HG03439 (cell line): Measurements from ENCODE around the gene RALGPS1.

Experiments
- ATAC-seq: cut with Tn5 transposase; IDR thresholded peaks from one replicate; pipeline ENCODE4 v1.9.1; 2021; ENCODE audit warnings: mild to moderate bottlenecking, moderate library complexity; ENCODE audit not compliant: unreplicated experiment

The RALGPS1 gene

GRCh38 chr9:127182901-127183746, 268.5 kb downstream of the RALGPS1 start:
- no peak for ATAC-seq

GRCh38 chr9:127183814-127184582, 269.4 kb downstream of the RALGPS1 start:
- ATAC-seq: peak; percentile 60

DNA sequence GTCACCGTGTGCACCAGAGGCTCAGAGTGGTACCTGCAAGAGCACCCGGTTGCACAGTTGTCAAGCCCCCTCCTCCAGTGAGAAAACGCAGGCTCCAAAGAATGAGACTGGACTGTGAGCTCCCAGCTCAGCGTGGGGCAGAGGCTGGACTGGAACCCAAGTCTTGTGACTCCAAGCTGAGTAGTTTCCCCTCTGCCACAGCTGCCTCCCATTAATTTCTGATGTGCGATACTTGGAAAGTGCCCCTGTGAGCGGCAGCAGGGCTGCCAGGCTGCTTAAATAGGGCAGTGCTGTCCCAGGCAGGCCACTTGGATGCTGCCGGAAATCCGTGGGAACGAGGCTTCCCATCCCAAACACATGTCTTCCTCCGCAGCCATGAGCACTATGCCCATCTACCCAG, 270.1 kb downstream of the RALGPS1 start:
- no peak for ATAC-seq

DNA sequence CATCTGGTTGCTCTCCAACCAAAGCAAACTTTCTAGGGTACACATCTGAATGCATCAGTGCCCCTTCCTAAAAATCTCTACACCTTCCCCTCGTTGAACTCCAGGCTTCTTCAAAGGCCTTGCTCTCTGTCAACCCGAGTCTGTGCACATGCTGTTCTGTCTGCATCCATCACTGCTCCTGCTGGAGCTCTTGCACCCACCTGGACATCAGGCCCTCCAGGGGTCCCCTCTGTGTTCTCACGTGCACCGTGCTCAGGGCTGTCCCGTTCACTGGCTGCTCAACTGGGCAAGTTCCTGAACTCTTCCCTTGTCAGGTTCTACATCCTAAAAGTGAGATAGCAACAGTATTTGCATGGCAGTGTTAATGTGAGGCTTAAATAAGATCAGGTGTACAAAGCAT, 270.6 kb downstream of the RALGPS1 start:
- no peak for ATAC-seq

DNA sequence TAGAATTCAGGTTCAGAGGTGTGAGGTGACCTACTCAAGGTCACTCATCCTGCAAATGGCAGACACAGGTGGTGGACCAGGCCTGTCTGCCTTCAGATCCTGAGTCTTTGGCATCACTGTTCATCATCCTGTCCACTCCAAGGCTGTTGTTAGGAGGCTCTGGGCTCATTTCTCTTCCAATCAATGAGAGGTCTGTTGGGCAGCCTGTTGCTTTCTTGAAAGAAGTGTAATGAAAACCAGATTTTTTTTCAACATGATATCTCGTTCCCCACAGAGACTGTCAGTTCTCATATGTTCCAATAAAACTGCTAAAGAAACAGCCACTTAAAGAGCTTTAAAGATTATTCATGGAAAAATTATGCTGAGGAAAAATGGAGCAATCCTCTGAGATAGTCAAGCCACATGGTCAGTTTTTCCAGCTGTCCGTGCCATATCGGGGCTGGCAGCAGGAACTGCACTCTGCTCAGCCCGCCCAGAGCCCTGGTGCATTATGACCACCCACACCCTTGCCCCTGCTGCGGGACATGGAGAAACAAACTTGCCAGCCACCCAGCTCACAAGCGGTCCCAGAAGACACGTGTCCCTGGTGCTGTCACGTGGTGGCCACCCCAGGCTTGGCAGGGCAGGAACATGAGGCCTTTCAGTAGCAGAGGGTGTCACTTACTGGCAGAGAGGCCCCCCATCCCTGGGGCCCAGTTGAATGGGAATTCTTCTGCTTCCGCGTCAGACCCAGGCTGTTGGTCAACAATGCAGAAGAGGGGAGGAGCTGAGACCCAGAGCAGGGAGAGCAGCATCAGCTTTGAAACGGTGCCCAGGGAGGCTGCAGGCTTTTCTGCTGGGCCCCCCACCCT, 271.6 kb downstream of the RALGPS1 start:
- ATAC-seq: no peak

DNA sequence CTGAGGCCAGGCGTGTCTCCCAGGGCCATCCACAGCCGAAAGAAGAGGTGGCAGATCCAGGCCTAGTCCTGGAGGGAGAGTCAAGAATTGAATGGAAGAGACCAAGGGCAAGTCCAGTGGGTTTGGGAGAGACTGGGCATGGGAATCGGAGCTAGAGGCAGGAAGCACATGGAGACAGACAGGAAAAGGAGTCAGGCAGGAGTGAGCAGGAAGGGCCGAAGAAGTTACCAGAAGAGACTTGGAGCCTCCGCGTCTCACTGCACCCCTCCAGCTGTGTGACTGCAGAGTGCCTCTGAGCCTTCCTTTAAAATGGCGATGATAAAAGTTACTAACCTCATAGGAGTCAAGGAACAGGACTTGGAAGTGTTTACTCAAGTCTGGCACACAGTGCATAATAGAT, 272.2 kb downstream of the RALGPS1 start:
- no peak for ATAC-seq

DNA sequence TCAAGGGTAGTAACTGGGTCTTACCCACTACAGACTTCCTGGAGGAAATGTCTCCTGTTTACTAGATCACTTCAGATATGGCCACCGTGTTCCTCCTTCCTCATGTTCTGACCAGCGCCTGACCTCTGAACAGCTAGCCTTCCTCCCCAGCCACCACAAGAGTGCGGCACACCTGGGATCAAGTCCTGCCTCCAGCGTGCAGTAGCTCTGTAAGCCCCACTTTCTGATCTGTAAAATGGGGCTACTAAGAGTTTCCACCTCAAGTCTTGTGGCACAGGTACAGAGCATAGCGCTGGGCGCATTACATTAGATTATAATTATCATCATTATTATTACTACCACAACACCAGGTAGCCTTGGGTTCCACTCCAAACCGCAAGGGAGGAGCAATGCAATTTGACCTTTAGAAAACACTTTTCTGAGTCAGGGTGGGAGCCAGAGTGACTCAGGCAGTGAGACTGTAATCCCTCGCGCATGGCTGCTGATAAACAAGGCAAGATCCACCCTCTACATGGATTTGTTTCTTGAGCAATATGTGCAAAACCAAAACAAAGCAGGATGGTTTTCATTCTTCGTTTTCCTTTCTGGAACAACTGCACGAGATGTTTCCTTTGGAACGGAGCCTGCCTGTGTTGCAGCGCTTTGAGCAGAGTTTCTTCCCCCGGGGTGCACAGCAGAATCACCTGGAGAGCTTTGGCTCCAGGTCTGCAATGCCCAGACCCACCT, 272.8 kb downstream of the RALGPS1 start:
- ATAC-seq: no peak

- ATAC-seq: no peak
Observed at GRCh38 chr9:127188396-127188795, 273.8 kb downstream of the RALGPS1 start.

DNA sequence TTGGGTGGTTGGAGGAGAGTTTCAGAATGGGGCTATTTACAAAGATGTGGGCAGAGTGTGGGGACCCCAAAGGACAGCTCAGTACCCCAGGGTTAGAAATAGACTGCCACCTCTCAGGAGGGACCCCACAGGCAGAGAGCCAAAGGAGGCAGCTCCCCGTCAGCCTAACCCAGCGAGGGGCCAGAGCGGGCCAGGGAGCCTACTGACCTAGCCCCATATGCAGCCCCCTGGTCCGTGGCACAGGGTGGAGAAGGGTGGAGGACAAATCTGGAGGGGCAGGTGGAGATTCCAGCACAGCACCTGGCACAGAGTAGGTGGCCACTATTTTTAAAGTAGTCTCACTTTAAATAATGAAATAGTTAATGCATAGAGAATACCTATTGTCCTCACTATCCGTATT, 275.0 kb downstream of the RALGPS1 start:
- no peak for ATAC-seq

- ATAC-seq: no peak
Observed at GRCh38 chr9:127192744-127193143, 278.2 kb downstream of the RALGPS1 start.

DNA sequence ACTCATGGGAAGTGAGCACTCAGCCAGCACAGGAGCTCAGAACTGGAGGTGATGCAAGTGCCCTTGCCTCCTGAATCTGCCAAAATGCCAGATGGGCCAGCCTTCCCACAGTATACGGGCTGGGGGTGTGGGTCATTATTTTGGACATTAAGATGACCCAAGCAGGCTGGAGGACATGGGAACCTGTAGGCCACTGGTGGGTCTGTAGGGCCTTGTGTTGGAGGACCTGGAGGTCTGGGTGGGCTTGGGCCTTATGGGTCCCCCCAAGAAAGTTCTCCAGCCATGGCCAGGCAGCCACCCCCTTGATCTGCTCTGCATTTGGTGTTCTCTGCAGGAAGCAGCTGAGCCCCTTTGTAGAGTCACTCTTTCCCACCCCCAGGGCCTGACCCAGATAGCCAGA, 278.9 kb downstream of the RALGPS1 start:
- no peak for ATAC-seq

- ATAC-seq: no peak
Observed at GRCh38 chr9:127194881-127195713, 280.5 kb downstream of the RALGPS1 start.

DNA sequence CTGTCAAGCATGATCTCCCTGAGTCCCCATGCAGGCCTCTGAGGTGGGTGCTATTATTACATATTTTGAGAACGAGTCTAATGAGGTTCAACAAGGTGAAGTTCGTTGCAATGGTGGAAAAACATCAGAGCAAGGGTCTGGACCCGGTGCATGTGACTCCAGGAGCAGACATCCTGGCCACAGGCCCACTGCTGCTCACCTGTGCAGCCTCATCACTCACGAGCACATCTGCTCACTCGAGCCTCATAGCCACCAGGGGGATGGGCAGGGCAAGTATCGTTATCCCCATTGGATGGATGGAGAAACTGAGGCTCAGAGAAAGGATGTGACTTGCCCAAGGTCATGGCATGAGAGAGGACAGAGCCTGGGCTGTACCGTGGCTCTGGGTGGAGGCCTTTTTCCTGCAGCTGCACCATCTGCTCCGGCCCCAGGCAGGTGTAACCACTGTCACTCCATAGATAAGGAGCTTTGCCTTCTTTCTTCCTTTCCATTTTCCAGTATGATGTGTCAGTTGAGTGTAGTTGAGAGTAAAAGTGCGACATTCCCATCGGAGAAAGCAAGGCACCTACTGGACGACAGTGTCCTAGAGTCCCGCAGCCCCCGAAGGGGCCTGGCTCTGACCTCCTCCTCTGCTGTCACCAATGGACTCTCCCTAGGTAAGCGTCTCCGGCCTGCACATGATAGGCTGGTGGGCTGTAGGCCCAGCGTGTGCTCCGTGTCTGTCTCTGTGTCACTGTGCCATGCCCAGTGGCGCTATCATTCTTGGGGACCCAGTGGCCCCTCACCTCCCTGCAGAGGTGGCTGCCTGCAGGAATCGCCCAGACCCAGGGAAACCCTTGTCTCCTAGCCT, 281.6 kb downstream of the RALGPS1 start:
- no peak for ATAC-seq

GRCh38 chr9:127196826-127197145, 282.2 kb downstream of the RALGPS1 start:
- ATAC-seq: no peak

DNA sequence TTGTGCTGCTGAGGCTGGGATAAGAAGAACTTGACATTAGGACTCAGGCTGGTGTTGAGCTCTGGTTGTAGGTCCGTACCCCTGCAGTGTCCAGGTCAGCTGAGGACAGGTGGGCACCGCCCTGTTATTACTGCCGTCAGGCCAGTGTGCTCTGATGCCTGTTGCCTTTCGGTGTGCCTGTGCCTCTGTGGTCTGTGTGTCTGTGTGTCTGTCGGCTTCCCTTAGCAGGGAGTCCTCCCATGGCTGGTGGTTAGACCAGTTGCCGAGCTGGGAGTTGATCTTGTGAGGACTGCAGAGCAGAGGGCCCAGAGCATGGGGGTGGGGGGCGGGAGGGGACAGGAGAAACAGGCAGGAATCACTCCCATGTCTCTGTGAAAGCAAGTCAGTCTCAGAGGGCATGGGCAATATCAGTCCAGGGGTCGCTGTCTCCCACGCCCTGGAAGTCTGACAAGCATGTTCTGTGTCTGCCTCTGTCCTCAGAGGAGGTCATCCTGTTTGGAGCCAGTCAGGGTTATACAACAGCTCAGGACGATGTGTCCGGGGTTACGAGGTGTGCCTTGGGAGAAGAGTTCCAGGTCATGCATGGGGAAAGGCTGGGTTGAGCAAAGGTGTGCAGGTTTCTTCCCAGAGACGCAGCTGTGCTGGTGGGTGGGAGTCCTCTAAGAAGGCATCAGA, 282.7 kb downstream of the RALGPS1 start:
- ATAC-seq: no peak

DNA sequence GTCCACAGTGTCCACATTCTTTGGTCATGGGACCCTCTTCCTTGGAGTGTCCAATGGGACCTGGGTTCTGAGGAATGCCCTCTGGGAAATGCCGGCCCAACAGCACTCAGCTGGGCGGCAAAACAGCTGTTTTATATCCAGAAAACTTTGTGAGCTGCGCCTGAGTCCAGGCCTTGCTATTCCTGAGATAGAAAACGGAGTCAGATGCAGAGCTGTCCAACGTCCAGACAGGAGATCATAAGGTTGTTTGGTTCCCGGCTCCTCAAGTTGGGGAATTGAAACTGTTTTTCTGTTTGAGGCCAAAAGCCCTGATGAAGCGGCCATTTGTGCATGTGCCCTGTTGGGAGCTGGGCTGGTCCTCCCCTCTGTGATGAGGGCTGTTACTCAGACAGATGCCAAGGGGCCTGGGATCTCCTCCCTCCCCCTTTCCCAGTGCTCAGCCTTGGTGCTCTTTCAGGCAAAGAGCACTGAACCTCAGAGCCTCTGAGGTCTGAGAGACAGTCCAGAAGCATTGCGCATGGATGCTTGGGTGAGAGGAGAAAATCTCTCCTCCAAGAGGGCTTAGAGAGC, 283.4 kb downstream of the RALGPS1 start:
- no peak for ATAC-seq

DNA sequence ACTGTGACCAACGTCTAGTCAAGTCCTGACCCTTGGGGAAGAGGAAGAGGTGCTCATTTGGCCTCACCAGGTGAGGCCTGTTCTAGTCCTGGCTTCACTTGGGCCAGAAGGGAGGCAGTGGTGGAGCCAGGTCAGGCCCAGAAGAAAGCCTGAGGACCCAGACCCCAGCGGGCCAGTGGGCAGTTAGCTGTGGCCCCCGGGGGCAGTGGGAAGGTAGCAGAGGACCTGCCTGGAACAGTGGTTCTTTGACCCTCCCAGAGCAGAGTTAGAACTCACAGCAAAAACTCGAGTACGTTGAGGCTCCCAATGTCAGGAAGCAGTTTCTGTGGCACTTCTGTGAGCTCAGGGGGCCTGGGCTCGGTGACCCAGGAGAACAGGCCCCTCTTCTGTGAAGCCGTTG, 284.0 kb downstream of the RALGPS1 start:
- no peak for ATAC-seq
